Measurements from ENCODE around the gene USP19.

Gene USP19

GRCh38 chr3:49120438-49121131 lies at the start of gene USP19:
USP19 (minus strand) TSS chr3:49120823; CDS start chr3:49119145, 1,678 bp downstream.
- Histone ChIP-seq H2AFZ (ENCODE audit: low read length, unreplicated experiment) (no peak within 1 kb of the TSS), H3K79me2 (ENCODE audit: control insufficient read depth, insufficient read depth, low read length, unreplicated experiment) (peaks cover 17% of the 10 kb centered on the region), H3K4me1 (ENCODE audit: control insufficient read depth, insufficient read depth, low read length, unreplicated experiment) (peaks cover 12% of the 10 kb centered on the region), H3K27me3 (ENCODE audit: insufficient read depth, low read length) (no peaks in the 10 kb centered on the region), H3K4me3 (ENCODE audit: low read depth, low read length) (peak within 1 kb of the TSS; percentile 89), H3K27ac (ENCODE audit: low read depth, low read length) (peak within 1 kb of the TSS; percentile 82), H3K36me3 (ENCODE audit: insufficient read depth, low read length) (peaks cover 13% of the 10 kb centered on the region; the same call in 1 of the 2 replicates)

GRCh38 chr3:49166752-49167556 lies 46.3 kb upstream of the USP19 start:
- Histone ChIP-seq H3K4me3 (ENCODE audit: low read depth, low read length) (peak overlapping the region; percentile 95), H3K36me3 (ENCODE audit: insufficient read depth, low read length) (peaks cover 12% of the 10 kb centered on the region; the same call in 1 of the 2 replicates), H3K27ac (ENCODE audit: low read depth, low read length) (no peak overlapping the region), H3K4me1 (ENCODE audit: control insufficient read depth, insufficient read depth, low read length, unreplicated experiment) (peaks cover 24% of the 10 kb centered on the region), H3K79me2 (ENCODE audit: control insufficient read depth, insufficient read depth, low read length, unreplicated experiment) (peaks cover 35% of the 10 kb centered on the region), H3K27me3 (ENCODE audit: insufficient read depth, low read length) (no peaks in the 10 kb centered on the region), H2AFZ (ENCODE audit: low read length, unreplicated experiment) (peak overlapping the region; percentile 98)

GRCh38 chr3:49165771-49166751 lies 45.4 kb upstream of the USP19 start, which contains the start of gene CCDC71:
CCDC71 (minus strand) TSS chr3:49166331; CDS start chr3:49164208, 2,123 bp downstream.
- H3K4me3 ChIP-seq (ENCODE audit: low read depth, low read length) = peak within 1 kb of the TSS; percentile 95
- peak within 1 kb of the TSS; percentile 36 for H3K27ac ChIP-seq (ENCODE audit: low read depth, low read length)
- H3K27me3 ChIP-seq (ENCODE audit: insufficient read depth, low read length) = no peaks in the 10 kb centered on the region
- peak within 1 kb of the TSS; percentile 98 for H2AFZ ChIP-seq (ENCODE audit: low read length, unreplicated experiment)
- peaks cover 13% of the 10 kb centered on the region; the same call in 1 of the 2 replicates for H3K36me3 ChIP-seq (ENCODE audit: insufficient read depth, low read length)
- H3K79me2 ChIP-seq (ENCODE audit: control insufficient read depth, insufficient read depth, low read length, unreplicated experiment) = peaks cover 34% of the 10 kb centered on the region
- H3K4me1 ChIP-seq (ENCODE audit: control insufficient read depth, insufficient read depth, low read length, unreplicated experiment) = peaks cover 21% of the 10 kb centered on the region

DNA sequence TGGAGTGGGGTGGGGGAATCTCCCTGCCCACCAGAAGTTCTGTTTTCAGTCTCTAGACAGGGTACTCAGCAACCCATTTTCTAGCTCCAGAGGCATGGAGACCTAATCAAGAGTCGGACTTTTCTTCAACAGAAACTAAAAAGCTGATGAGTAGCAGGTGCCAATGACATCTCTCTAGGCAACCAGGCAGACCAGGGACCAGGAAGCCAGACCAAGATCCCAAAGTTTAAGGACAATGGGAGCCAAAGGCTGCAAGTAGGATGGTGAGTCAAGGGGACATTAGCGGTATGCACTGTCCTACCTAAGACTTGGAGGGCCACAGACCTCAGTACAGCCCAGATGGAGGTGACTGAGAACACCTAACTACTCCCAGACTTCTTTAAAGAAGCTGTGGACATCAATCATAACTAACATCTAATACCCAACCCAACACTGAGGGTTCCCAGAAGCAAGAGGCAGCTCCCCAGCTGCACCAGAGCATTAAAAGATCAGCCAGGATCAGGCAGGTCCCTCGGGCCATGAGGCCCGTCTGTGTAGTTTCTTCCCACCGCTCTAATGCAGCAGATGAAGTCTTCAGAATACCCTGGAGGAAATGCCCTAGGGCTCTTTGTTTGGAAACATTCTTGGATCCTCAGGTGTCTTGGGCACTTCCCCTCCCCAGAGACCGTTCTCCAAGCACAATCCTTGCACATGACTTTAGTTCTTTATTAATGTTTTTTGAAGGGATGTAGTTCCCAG lies 44.5 kb upstream of the USP19 start:
- Histone ChIP-seq H3K4me3 (ENCODE audit: low read depth, low read length) (peak overlapping the region; percentile 95), H3K4me1 (ENCODE audit: control insufficient read depth, insufficient read depth, low read length, unreplicated experiment) (peaks cover 15% of the 10 kb centered on the region), H3K36me3 (ENCODE audit: insufficient read depth, low read length) (peaks cover 13% of the 10 kb centered on the region; the same call in 1 of the 2 replicates), H2AFZ (ENCODE audit: low read length, unreplicated experiment) (no peak overlapping the region), H3K27ac (ENCODE audit: low read depth, low read length) (peak overlapping the region; percentile 36), H3K27me3 (ENCODE audit: insufficient read depth, low read length) (no peaks in the 10 kb centered on the region), H3K79me2 (ENCODE audit: control insufficient read depth, insufficient read depth, low read length, unreplicated experiment) (peaks cover 34% of the 10 kb centered on the region)

- peaks cover 13% of the 10 kb centered on the region; the same call in 1 of the 2 replicates for H3K36me3 ChIP-seq (ENCODE audit: insufficient read depth, low read length)
- H3K4me1 ChIP-seq (ENCODE audit: control insufficient read depth, insufficient read depth, low read length, unreplicated experiment) = peaks cover 15% of the 10 kb centered on the region
Measured at GRCh38 chr3:49163609-49164008, 43.0 kb upstream of the USP19 start.

GRCh38 chr3:49162751-49163419 lies 42.3 kb upstream of the USP19 start:
- no peak overlapping the region for H2AFZ ChIP-seq (ENCODE audit: low read length, unreplicated experiment)
- peaks cover 15% of the 10 kb centered on the region for H3K4me1 ChIP-seq (ENCODE audit: control insufficient read depth, insufficient read depth, low read length, unreplicated experiment)
- H3K79me2 ChIP-seq (ENCODE audit: control insufficient read depth, insufficient read depth, low read length, unreplicated experiment) = peaks cover 34% of the 10 kb centered on the region
- H3K27me3 ChIP-seq (ENCODE audit: insufficient read depth, low read length) = no peaks in the 10 kb centered on the region
- H3K27ac ChIP-seq (ENCODE audit: low read depth, low read length) = no peak overlapping the region
- peaks cover 13% of the 10 kb centered on the region; the same call in 1 of the 2 replicates for H3K36me3 ChIP-seq (ENCODE audit: insufficient read depth, low read length)
- no peak overlapping the region for H3K4me3 ChIP-seq (ENCODE audit: low read depth, low read length)

More at GRCh38 chr3:49163609-49164008, 43.0 kb upstream of the USP19 start:
- peaks cover 34% of the 10 kb centered on the region for H3K79me2 ChIP-seq (ENCODE audit: control insufficient read depth, insufficient read depth, low read length, unreplicated experiment)
- H3K27ac ChIP-seq (ENCODE audit: low read depth, low read length) = no peak overlapping the region
- no peak overlapping the region for H3K4me3 ChIP-seq (ENCODE audit: low read depth, low read length)
- H2AFZ ChIP-seq (ENCODE audit: low read length, unreplicated experiment) = no peak overlapping the region
- H3K27me3 ChIP-seq (ENCODE audit: insufficient read depth, low read length) = no peaks in the 10 kb centered on the region

DNA sequence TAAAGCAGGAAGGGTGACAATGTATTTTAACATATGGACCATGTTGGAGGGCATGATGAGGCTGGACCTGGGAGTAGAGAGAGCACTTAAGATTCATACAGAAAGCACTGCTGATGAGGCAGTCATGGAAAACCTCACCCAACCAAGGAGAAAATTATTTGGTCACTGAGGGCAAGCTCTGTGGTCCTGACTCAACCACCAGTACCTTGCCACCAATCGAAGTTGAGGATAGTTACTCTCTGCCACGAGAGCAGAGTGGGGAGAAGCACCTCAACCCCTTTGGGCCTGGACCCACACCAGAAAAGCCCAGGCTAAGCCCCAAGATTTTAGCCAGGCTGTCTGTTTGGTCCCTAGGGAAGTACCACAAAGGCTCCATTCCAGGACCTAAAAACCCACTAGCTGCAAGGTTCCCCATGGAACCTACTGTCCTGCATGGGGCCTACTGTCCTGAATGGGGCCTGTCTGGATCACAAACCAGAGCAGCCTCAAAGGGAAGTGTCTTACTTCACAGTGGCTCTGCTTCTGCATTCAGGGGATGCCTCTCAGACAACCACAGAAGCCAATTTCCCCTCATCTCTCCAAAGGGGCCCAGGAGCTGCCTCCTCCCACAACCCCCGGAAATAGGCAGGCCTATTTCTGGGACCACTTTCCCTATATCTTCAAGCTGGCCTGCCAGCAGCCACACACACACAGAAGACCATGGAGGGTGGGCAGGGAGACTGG lies 41.3 kb upstream of the USP19 start:
- Histone ChIP-seq H2AFZ (ENCODE audit: low read length, unreplicated experiment) (no peak overlapping the region), H3K36me3 (ENCODE audit: insufficient read depth, low read length) (peaks cover 13% of the 10 kb centered on the region; the same call in 1 of the 2 replicates), H3K27me3 (ENCODE audit: insufficient read depth, low read length) (no peaks in the 10 kb centered on the region), H3K79me2 (ENCODE audit: control insufficient read depth, insufficient read depth, low read length, unreplicated experiment) (peaks cover 33% of the 10 kb centered on the region), H3K4me1 (ENCODE audit: control insufficient read depth, insufficient read depth, low read length, unreplicated experiment) (peaks cover 15% of the 10 kb centered on the region), H3K4me3 (ENCODE audit: low read depth, low read length) (no peak overlapping the region), H3K27ac (ENCODE audit: low read depth, low read length) (no peak overlapping the region)

DNA sequence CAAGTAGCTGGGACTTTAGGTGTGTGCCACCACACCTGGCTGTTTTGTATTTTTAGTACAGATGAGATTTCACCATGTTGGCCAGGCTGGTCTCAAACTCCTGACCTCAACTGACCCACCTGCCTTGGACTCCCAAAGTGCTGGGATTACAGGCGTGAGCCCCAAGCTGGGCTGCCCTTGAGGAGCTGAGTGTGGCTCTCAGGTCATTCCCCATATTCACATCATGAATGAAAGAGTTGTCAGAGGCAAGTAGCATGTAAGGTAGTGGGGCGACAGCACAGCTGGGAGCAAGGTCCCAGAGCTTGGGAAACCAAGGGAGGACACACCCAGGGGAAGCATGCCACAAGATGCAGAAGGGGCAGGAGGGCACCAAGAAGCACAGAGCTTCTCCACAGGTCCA lies 40.6 kb upstream of the USP19 start:
- Histone ChIP-seq H2AFZ (ENCODE audit: low read length, unreplicated experiment) (no peak overlapping the region), H3K36me3 (ENCODE audit: insufficient read depth, low read length) (peaks cover 13% of the 10 kb centered on the region; the same call in 1 of the 2 replicates), H3K4me3 (ENCODE audit: low read depth, low read length) (no peak overlapping the region), H3K27me3 (ENCODE audit: insufficient read depth, low read length) (no peaks in the 10 kb centered on the region), H3K79me2 (ENCODE audit: control insufficient read depth, insufficient read depth, low read length, unreplicated experiment) (peaks cover 26% of the 10 kb centered on the region), H3K27ac (ENCODE audit: low read depth, low read length) (no peak overlapping the region), H3K4me1 (ENCODE audit: control insufficient read depth, insufficient read depth, low read length, unreplicated experiment) (peaks cover 11% of the 10 kb centered on the region)

DNA sequence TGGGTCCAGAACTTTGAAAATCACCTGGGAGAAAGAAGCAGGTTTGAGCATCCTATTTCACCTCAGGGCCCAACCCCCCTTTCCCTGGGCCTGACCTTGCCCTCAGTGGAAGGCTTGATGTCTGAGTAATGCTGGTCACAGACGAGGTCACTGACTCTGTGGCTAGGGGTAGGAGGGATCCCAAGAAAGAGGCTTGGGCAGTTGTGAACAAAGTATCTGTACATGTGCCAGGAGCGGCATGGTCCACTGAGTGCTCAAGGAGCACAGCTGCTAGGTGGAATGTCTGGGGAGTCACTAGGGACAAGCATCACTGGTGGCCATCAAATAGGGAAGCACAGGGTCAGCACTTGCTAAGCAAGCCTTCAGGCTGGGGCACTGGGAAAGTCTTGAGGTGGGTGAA lies 38.2 kb upstream of the USP19 start:
- no peaks in the 10 kb centered on the region for H3K27me3 ChIP-seq (ENCODE audit: insufficient read depth, low read length)
- H2AFZ ChIP-seq (ENCODE audit: low read length, unreplicated experiment) = no peak overlapping the region
- H3K36me3 ChIP-seq (ENCODE audit: insufficient read depth, low read length) = peaks cover 10% of the 10 kb centered on the region; the same call in 1 of the 2 replicates
- H3K79me2 ChIP-seq (ENCODE audit: control insufficient read depth, insufficient read depth, low read length, unreplicated experiment) = peaks cover 5% of the 10 kb centered on the region
- no peak overlapping the region for H3K27ac ChIP-seq (ENCODE audit: low read depth, low read length)
- no peaks in the 10 kb centered on the region for H3K4me1 ChIP-seq (ENCODE audit: control insufficient read depth, insufficient read depth, low read length, unreplicated experiment)
- no peak overlapping the region for H3K4me3 ChIP-seq (ENCODE audit: low read depth, low read length)

Data from ACC112 (cell line).